ENCODE results near the gene CAB39.

CAB39 gene

GRCh38 chr2:230668184-230668938, 44.3 kb upstream of the CAB39 start:
- no peak overlapping the region for H3K4me3 ChIP-seq (replicated peaks; ENCODE audit: low read depth, low read length)
- DNase-seq (ENCODE audit: extremely low read depth, low read depth) = no peak
- TF ChIP-seq, protein P1, sequence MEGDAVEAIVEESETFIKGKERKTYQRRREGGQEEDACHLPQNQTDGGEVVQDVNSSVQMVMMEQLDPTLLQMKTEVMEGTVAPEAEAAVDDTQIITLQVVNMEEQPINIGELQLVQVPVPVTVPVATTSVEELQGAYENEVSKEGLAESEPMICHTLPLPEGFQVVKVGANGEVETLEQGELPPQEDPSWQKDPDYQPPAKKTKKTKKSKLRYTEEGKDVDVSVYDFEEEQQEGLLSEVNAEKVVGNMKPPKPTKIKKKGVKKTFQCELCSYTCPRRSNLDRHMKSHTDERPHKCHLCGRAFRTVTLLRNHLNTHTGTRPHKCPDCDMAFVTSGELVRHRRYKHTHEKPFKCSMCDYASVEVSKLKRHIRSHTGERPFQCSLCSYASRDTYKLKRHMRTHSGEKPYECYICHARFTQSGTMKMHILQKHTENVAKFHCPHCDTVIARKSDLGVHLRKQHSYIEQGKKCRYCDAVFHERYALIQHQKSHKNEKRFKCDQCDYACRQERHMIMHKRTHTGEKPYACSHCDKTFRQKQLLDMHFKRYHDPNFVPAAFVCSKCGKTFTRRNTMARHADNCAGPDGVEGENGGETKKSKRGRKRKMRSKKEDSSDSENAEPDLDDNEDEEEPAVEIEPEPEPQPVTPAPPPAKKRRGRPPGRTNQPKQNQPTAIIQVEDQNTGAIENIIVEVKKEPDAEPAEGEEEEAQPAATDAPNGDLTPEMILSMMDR (IDR thresholded peaks at IDR 0.05; ENCODE audit: low read depth, low read length, missing control alignments) = no peak

- no peak overlapping the region for H3K4me3 ChIP-seq (replicated peaks; ENCODE audit: low read depth, low read length)
- DNase-seq (ENCODE audit: extremely low read depth, low read depth) = no peak
- TF ChIP-seq, protein P1 (IDR thresholded peaks at IDR 0.05; ENCODE audit: low read depth, low read length, missing control alignments) = no peak
Observed at GRCh38 chr2:230668939-230669303, 43.7 kb upstream of the CAB39 start.

DNA sequence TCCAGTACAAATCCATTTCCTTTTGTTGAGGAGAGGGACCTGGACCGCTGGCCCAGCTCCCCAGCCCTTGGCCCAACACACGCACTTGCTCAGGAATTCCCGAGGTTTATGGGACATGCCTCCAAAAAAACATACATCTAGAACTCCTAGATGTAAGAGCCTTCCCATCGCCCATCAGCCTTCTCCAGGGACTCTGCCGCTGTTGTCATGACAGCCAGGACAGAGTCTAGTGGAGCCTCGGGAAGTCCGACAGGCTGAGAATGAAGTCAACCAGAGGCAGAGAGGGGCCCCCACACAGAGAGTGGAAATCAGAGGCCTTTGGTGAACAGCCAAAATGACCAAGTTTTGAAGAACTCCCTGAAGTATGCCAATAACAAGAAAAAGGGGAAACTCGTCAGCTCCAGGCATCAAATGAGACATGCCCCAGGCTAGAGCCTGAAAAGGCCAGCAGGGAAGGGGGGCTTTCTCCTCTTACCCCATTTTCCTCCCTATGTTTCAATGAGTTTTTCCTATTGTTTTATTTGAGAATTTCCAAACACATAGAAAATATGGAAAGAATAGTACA, 43.2 kb upstream of the CAB39 start:
- no peak overlapping the region for H3K4me3 ChIP-seq (replicated peaks; ENCODE audit: low read depth, low read length)
- no peak for DNase-seq (ENCODE audit: extremely low read depth, low read depth)
- TF ChIP-seq, protein P1 (IDR thresholded peaks at IDR 0.05; ENCODE audit: low read depth, low read length, missing control alignments) = no peak

DNA sequence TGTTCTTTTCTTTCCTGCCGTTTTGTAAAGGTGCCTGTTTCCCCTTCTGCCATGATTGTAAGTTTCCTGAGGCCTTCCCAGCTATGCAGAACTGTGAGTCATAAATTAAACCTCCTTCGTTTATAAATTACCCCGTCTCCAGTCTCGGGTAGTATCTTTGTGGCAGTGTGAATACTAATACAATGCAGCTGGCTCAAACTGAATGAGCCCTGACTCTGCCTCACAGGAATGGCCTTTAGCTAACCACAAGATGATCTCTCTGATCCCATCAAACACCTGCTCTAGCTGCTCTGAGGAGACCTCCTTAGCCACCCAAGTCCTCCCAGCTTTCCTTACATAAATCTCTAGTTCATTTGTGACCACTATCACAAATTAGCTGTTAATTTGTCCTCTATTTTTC, 41.5 kb upstream of the CAB39 start:
- TF ChIP-seq, protein P1 (IDR thresholded peaks at IDR 0.05; ENCODE audit: low read depth, low read length, missing control alignments) = no peak
- no peak overlapping the region for H3K4me3 ChIP-seq (replicated peaks; ENCODE audit: low read depth, low read length)
- DNase-seq (ENCODE audit: extremely low read depth, low read depth) = peak; percentile 79

GRCh38 chr2:230672836-230673235, 39.8 kb upstream of the CAB39 start:
- TF ChIP-seq, protein P1 (IDR thresholded peaks at IDR 0.05; ENCODE audit: low read depth, low read length, missing control alignments) = no peak
- no peak for DNase-seq (ENCODE audit: extremely low read depth, low read depth)
- no peak overlapping the region for H3K4me3 ChIP-seq (replicated peaks; ENCODE audit: low read depth, low read length)

DNA sequence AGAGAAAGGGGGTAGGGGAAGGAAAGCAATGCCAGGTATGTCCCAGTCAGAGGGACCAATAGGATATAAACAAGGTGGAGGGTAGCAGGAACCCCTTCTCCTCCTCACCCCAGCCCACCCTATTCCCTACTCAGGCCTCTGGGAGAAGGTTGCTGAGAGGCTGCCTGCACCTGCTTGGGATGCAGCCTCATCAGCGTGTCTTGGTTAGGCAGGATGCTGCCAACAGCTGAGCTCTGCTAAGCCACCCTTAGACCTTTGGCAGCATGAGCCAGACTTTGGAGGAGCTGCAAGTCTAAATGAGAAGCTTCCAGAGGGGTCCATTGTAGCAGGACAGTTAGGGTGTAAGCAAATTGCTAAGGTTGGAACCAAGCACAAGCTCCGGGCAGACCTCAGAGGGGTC, 38.2 kb upstream of the CAB39 start:
- H3K4me3 ChIP-seq (replicated peaks; ENCODE audit: low read depth, low read length) = no peak overlapping the region
- DNase-seq (ENCODE audit: extremely low read depth, low read depth) = no peak
- TF ChIP-seq, protein P1 (IDR thresholded peaks at IDR 0.05; ENCODE audit: low read depth, low read length, missing control alignments) = no peak
